HG02798 (cell line): ENCODE measurements around the gene ZMYM4.

ENCODE experiments used
- ATAC-seq: cut with Tn5 transposase; IDR thresholded peaks from one replicate; pipeline ENCODE4 v1.9.1; 2021; ENCODE audit warnings: mild to moderate bottlenecking; ENCODE audit not compliant: unreplicated experiment, poor library complexity

The ZMYM4 gene

DNA sequence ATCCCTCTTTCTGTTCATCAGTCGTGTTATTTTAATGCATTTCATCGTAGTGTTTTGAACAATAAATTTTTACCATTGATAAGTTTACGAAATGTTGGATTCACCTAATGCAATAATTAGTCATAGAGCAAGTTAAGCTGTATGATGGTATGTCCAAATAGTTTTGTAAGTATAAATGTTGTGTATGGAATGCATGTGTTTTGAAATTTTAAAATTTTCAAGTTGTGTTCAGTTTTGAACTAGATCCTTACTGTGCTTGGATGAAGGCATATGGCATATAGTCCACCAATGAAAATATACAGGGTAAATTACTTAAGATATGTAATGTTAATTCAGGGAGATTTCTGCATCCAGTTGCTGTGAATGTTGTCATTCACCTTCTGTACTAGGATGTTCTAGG lies 2.3 kb downstream of the ZMYM4 start:
- no peak for ATAC-seq

DNA sequence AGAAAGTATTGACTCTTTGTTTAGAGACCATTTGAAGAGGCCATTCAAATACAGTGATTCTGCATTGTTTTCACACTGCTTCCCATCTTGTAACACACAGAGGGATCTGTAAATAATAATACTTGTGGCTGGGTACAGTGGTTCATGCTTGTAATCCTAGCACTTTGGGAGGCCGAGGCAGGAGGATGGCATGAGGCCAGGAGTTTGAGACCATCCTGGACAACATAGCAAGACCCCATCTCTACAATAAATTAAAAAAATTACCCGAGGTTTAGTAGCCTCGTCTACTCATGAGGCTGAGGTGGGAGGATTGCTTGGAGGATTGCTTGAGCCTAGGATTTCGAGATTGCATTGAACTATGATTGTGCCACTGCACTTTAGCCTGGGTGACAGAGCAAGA lies 5.7 kb downstream of the ZMYM4 start:
- no peak for ATAC-seq

DNA sequence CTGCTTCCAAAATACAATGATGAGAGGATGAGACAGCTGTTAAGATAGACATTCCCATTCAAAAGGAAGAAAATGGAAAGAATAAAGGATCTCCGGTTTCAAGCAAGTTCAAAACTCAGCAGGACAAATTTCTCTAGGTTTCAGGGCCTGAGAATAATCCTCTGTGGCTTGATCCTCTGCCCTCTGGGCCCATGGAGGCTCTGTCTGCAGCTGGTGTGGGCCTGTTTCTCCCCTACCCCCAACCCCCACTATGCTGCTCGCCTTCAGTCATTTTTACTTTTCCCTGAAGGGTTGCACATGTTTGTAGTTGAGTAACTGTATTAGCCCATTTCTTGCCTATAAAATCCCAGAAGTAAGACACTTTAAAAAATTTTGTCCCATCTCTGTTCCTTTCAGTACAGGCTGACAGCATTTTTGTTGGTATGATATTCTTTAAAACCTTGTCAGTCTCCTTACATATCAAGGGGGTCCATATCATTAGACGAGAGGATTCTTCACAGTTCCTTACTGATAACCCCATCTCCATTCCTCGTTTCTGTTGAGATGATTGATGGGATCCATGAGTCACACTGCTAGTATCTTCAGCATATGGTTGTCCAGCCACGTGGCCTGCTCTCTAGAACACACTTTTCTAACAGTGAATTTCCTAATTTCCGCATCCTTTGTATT lies 10.5 kb downstream of the ZMYM4 start:
- no peak for ATAC-seq

DNA sequence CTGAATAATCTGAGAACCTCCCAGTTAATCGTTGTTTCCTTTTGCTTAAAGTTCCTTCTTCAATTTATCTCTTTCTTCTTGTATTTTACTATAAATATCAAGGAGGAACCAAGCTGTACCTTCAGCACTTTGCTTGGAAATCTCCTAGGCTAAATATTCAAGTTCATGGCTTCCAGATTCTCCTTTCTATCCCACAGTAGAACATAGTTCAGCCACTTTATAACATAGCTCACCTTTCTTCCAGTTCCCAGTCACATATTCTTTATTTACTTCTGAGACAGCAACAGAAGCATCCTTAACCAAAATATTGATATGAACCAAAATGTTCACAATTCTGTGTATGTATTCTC lies 11.0 kb downstream of the ZMYM4 start:
- no peak for ATAC-seq

DNA sequence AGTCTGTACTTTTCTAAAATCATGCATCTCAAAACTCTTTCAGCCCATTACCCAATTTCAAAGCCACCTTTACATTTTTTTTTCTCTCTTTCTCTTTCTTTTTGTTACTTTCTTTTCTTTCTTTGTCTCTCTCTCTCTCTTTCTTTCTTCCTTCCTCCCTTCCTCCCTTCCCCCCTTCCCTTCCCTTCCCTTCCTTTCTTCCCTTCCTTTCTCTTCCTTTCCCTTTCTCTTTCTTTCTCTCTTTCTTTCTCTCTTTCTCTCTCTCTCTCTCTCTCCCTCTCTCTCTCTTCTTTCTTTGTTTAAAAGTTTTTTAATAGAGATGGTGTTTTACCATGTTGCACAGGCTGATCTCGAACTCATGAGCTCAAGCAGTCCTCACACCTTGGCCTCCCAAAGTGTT lies 11.5 kb downstream of the ZMYM4 start:
- ATAC-seq = no peak

DNA sequence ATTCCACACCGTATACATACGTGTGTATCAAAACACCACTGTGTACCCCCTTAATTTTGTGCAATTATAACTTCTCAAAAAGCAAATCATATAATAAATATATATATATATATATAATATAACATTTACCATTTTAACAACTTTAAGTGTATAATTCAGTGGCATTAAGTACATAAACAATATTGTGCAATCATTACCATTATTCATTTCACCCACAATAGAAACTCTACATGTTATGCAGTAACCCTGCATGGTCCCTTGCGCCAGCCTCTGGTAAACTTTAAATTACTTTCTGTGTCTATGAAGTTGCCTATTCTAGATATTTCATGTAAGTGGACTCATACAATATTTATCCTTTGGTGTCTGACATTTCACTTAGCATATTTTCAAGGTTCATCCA lies 13.1 kb downstream of the ZMYM4 start:
- no peak for ATAC-seq

DNA sequence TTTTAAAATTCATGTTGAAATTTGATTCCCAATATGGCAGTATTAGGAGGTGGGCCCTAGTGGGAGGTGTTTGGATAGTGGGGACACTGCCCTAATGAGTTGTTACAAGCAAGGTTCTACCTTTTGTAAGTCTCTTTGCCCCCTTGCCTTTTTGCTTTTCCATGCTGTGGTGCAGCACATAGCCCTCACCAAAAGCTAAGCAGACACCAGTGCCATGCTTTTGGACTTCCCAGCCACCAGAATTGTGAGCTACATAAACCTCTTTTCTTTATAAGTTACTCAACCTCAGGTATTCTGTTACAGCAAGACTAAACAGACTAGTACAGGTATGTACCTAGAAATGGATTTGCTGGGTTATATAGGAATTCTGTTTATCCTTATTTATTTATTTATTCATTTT lies 13.7 kb downstream of the ZMYM4 start:
- no peak for ATAC-seq

DNA sequence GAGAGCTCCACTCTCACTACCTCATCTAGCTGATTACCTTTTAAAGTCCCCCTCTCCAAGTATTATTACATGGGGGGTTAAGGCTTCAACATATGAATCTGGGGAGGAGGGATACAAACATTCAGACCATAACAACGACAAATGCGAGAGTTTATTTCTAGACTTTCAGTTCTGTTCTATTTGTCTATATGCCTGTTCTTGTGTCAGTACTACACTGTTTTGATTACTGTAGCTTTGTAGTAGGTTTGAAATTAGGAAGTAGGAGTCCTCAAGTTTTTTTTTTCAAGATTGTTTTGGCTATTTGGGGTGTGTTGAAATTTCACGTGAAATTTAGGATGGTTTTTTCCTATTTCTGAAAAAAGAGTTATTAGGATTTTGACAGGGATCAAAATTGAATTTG lies 16.3 kb downstream of the ZMYM4 start:
- ATAC-seq = no peak

DNA sequence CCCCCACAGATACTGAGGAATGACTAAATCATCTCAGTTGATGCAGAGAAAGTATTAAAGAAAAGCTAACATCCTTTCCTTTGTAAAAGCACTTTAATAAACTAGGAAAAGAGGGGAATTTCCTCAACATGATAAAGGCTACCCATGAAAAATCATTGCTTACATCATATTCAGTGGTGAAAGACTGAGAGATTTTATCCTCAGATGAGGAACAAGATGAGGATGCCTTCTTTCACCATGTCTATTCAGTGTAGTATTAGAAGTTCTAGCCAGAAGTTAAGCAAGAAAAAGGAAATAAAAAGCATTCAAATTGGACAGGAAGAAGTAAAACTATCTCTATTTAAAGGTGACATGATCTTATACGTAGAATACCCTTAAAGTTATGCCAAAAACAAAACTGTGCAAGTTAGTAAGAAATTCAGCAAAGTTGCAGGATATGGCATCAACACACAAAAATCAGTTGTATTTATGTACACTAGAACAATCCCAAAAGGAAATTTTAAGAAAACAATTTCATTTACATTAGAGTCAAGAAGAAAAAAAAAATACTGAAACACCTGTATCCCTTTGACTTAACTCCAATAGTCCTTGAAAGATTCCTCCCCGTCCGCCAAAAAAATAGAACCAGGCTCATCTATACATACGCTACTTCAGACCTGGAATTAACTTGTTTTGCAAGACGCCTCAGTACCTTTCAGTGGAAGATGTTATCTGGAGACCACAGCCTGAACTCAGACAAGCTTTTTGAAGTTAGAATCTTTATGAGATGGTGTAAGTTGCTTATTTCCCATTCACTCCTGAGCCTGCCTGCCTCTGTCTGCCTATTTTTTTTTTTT lies 17.5 kb downstream of the ZMYM4 start:
- no peak for ATAC-seq

DNA sequence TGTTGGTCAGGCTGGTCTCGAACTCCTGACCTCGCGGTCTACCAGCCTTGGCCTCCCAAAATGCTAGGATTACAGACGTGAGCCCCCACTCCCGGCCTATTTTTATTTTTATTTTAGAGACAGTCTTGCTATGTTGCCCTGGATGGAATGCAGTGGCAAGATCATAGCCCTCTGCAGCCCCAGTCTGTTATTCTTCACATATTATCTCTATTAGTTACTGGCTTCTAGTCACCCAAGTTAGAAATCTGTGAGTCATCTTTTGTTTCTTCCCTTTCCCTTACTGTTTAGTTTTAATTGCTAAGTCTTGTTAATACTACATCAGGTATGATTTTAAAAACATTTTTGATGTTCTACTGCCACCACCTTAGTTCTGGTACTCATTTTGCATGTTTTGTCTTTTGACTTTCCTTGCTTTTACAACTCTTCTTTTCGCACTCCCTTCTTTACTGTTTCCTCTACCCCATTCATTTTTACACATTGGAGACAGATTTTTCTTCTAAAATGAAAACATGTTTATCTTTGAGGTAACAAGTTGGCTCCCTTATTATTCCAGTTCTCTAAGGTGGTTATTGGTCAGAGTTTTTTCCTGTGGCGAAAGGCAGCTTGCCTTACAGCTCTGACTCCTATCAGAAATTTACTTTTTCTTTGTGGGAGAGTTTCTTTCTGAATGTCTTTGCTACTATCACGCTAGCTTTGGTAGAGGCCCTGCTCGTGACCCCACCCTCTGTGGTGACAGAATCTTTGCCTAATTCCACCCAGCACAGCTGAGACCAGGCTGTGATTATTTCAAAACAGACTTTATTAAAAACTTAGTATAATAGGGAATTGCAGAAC lies 19.5 kb downstream of the ZMYM4 start:
- no peak for ATAC-seq

DNA sequence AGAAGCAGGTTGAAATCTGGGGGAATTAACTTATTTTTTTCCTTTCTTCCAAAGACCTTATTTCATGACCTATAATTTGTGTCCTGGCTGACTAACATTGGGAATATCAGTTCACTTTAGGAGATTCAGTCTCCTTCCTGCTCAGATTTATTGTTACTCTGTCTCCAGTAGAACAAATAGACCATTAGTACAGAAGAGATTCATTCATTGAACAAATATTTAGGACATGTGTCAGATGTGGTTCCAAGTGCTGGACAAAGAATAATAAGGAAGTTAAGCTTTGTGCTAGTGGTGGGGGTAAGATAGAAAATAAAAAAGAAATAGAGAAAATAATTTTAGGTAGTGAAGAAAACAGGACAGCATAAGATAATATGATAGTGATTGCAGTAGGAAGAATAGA lies 20.3 kb downstream of the ZMYM4 start:
- no peak for ATAC-seq

DNA sequence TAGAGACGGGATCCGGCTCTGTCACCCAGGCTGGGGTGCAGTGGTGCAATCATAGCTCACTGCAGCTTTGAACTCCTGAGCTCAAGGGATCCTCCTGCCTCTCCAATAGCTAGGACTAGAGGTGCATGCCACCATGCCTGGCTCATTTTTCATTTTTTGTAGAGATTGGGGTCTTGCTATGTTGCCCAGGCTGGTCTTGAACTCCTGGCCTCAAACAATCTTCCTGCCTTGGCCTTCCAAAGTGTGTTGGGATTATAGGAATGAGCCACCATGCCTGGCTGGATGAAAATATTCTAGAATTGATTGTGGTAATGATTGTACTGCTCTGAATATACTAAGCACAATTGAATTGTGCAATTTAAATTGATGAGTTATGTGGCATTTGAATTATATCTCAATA lies 21.9 kb downstream of the ZMYM4 start:
- ATAC-seq = no peak

DNA sequence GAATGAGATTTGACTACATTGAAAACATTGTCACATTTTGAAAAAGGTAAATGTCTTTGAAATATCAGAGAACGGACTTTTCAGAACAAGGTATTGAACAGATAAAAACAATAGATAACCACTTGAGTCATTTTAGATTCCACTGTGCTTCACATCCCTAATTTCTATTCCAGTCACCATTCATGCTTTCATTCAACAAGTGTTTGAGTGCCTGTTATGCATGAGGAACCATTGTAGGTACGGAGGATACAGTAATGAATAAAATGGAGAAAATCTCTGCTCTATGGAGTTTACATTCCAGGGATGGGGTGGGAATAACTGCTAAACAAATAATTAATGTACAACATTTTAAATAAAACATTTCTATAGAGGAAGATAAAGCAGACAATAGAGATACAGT lies 26.3 kb downstream of the ZMYM4 start:
- ATAC-seq = no peak

DNA sequence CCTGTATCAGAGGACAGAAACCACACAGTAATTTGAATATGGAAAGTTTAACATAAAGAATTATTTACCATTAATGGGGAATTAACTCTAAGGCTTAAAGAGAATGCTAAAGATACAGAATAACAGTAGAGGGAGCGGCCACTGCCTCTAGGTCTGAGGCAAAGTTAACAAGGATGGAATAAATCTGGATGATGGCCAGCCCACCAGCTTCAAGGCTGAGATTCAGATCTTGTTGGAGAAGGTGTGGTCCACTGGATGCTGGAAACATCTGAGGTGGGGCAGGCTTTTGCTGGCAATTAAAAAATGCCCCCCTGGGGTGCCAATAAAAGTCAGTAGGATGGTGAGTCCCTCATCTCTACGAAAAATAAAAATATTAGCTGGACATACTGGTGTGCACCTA lies 29.4 kb downstream of the ZMYM4 start:
- no peak for ATAC-seq

DNA sequence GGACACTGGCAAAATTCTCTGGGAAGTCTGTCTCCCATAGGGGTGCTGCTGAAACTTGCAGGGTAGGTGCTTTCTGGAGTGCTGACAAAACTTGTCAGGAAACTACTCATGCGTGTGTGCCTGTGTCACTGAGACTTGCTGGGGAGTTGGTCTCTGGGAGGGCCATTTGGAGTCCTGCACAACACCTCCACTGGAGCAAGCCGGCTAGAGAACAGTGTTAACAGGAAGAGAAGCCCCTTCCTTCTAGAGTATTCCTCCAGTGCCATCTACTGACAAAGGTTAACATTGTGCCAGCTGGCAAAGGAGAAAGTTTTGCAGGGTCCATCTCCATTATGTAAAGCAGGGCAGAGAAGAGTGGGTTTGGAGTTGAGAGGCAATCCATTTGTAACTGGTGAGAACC lies 30.0 kb downstream of the ZMYM4 start:
- peak; percentile 56 for ATAC-seq

DNA sequence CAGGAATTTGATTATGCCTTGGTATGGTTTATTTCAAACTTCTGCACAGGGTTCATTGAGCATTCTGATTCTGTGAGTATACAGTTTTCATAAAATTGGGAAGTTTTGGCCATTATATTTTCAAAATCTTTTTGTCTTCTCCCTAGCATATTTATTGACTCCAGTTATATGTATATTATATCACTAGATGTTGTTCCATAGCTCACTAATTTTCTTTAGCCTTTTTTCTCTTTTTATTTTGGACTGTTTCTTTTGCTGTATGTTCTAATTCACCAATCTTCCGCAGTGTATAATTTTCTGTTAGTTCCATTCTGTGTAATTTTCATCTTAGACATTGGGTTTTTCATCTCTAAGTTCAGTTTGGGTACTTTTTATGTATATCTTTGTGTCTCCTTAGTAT lies 31.9 kb downstream of the ZMYM4 start:
- ATAC-seq = no peak

DNA sequence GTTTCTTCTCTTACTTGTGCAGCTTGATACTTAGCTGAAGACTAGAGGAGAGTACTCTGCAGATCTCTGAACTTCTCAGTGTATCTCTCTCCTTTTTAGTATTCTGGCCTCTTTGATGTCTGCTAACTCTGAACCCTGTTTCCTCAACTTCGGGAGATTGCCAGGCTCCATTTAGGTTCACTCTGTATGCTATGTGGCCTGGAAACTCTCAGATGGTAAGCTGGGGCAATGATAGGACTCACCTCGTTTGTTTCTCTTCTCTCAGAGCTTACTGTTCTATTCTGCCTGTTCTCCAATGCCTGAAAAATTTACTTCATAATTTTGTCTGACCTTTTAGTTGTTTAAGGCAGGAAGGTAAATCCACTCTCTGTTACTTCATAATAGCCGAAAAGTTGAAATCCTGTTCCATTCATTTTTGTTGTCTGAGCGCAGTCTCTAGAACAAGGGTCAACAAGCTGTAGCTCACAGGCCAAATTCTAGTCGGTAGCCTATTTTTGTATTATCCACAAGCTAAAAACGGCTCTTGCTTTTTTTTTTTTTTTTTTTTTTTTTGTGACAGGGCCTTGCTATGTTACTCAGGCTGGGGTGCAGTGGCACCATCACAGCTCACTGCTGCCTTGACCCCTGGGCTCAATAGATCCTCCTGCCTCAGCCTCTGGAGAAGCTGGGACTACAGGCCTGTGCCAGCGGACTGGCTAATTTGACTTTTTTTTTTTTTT lies 33.3 kb downstream of the ZMYM4 start:
- no peak for ATAC-seq

DNA sequence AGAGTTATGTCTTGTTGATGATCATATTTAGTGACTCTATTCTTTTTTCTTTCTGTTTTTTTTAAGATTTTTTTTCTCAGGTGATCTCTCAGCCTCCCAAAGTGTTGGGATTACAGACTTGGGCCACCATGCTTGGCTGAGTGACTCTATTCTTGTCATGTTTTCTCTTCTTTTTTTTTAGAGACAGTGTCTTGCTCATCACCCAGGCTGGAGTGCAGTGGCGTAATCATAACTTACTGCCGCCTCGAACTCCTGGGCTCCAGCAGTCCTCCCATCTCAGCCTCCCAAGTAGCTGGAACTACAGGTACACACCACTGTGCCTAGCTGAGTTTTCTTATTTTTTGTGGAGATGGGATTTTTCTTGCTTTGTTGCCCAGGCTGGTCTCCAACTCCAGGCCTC lies 36.9 kb downstream of the ZMYM4 start:
- no peak for ATAC-seq

DNA sequence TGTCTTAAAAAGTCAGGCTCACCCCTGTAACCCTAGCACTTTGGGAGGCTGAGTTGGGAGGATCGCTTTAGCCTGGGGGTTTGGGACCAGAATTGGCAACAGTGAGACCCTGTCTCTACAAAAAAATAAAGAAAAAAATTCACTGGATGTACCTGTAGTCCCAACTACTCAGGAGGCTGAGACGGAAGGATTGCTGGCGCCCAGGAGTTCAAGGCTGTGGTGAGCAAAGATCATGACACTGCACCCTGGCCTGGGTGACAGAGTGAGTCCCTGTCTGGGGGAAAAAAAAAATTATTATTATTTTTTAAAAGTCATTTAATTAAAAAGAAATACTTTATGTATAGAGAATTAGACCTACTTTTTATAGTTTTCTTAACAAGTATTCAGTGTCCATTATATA lies 47.1 kb downstream of the ZMYM4 start:
- no peak for ATAC-seq

DNA sequence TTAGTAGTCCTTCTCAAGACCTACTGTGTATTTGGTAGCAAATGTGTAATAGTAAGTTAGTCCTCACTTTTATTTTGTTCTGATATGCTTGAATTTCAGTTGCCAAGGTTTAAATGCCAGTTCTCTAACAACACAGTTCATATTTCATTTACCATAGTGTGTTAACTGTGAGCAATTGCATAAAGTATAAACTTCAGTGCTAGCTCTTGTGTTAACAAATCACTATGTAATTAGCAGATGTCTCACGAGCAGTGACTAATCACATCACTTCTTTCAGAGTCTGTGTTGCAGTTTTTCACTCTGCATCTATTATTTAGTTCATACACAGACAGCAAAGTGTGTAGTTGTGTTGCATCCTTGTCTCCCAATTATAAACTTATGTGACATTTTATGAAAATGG lies 47.8 kb downstream of the ZMYM4 start:
- ATAC-seq = no peak
